Tibial nerve (tissue), 4 donors: ENCODE results near the gene NRN1L. TPM values are rescaled to one million over a fixed set of nuclear protein-coding genes. Genes with fewer than 3 reads are reported as not detected.
A peak's percentile ranks its signal among the peaks of the same experiment; 100 is the strongest.

ENCODE experiments used
- DNase-seq, 2 donors: peaks; one replicate each; pipeline ENCODE4 v3.0.0-alpha.2; 2019; ENCODE audit warnings: low spot score in 2 of 2
- H3K27ac ChIP-seq, 4 donors: fragments of 200-600 bp; sonication (generic) in 3 of 4; one replicate each; pipeline ENCODE4 v1.5.1; 2017 to 2019; ENCODE audit warnings: mild to moderate bottlenecking in 1 of 4
- H3K27me3 ChIP-seq, 2 donors: fragments of 200-600 bp; sonication (generic) in 1 of 2; one replicate each; pipeline versions ENCODE4 v1.5.1 to v1.6.0; 2017 to 2019
- H3K36me3 ChIP-seq, 3 donors: fragments of 200-600 bp; sonication (generic); one replicate each; pipeline ENCODE4 v1.5.1; 2018 to 2019
- H3K4me1 ChIP-seq, 4 donors: fragments of 200-600 bp; sonication (generic) in 3 of 4; one replicate each; pipeline ENCODE4 v1.5.1; 2017 to 2019
- H3K4me3 ChIP-seq, 4 donors: fragments of 200-600 bp; sonication (generic) in 3 of 4; one replicate each; pipeline ENCODE4 v1.5.1; 2017 to 2019; ENCODE audit warnings: mild to moderate bottlenecking in 1 of 4, moderate library complexity in 1 of 4
- H3K9me3 ChIP-seq, 4 donors: fragments of 200-600 bp; sonication (generic) in 3 of 4; one replicate each; pipeline ENCODE4 v1.5.1; 2017 to 2019
- EP300 ChIP-seq, 2 donors: sonication (generic); formaldehyde crosslinking; IDR thresholded peaks; one replicate each; pipeline ENCODE4 v1.6.1; 2017; ENCODE audit warnings: antibody characterized with exemption in 2 of 2, mild to moderate bottlenecking in 1 of 2
- POLR2A ChIP-seq, 2 donors: fragments of 450-650 bp; IDR thresholded peaks; one replicate each; pipeline ENCODE4 v1.6.1; 2017; ENCODE audit warnings: antibody characterized with exemption in 2 of 2, mild to moderate bottlenecking in 2 of 2, moderate library complexity in 2 of 2
- WGBS, 2 donors: methylation state at CpG; one replicate each; pipeline ENCODE4 v1.1.5; 2018; 5-methylcytosine and 5-hydroxymethylcytosine counted together
- total RNA-seq, 4 donors: library from RNA; depleted of rRNA; stranded (reverse); fragments of >200 nt; gene quantifications; one replicate each; pipeline ENCODE4 v1.1.0, GENCODE V29; 2016
- TF ChIP-seq, protein P1 (sequence below), 5 experiments: fragments of 200-600 bp in 3 of 5; fragments of 450-650 bp in 2 of 5; sonication (generic) in 3 of 5; IDR thresholded peaks; one replicate each; pipeline ENCODE4 v1.5.1; 2016 to 2019; ENCODE audit warnings: antibody characterized with exemption in 5 of 5, mild to moderate bottlenecking in 3 of 5, moderate library complexity in 2 of 5

Gene NRN1L
- total RNA-seq, 4 donors from 2014 or later = 2.0 to 15.1 (median 3.9) TPM

DNA sequence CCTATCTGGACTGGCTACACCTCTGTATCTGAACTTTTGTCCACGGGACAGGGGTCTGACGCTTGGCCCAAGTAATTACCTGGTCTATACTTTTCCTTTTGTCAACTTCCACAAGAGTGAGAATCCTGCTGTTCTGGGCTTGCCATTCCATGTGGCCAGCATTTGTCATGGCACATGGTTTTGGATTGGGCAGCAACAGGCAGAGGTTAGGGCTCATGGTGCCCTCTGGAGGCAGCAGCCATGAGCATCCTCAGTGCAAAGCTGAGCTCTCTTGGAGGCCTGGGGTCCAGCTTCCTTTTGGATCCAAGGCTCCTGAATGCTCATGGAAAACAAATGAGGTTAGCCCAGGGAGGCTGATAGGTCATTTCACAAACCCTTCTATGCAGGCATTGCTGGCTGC is 19.4 kb upstream of the NRN1L start:
- H3K9me3 ChIP-seq = no peaks in the 10 kb centered on the region
- peaks cover 0 to 56% (median 0%) of the 10 kb centered on the region in 3 donors for H3K36me3 ChIP-seq
- TF ChIP-seq, protein P1, sequence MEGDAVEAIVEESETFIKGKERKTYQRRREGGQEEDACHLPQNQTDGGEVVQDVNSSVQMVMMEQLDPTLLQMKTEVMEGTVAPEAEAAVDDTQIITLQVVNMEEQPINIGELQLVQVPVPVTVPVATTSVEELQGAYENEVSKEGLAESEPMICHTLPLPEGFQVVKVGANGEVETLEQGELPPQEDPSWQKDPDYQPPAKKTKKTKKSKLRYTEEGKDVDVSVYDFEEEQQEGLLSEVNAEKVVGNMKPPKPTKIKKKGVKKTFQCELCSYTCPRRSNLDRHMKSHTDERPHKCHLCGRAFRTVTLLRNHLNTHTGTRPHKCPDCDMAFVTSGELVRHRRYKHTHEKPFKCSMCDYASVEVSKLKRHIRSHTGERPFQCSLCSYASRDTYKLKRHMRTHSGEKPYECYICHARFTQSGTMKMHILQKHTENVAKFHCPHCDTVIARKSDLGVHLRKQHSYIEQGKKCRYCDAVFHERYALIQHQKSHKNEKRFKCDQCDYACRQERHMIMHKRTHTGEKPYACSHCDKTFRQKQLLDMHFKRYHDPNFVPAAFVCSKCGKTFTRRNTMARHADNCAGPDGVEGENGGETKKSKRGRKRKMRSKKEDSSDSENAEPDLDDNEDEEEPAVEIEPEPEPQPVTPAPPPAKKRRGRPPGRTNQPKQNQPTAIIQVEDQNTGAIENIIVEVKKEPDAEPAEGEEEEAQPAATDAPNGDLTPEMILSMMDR (IDR thresholded peaks at IDR 0.05) = no peak
- no peak for TF ChIP-seq POLR2A (IDR thresholded peaks at IDR 0.05)
- H3K4me3 ChIP-seq = no peak overlapping the region
- H3K27me3 ChIP-seq = no peaks in the 10 kb centered on the region
- peaks cover 0 to 50% (median 17%) of the 10 kb centered on the region in 4 donors for H3K4me1 ChIP-seq
- no peak for DNase-seq
- peak overlapping the region in 1 of 4 donors; percentile 26 for H3K27ac ChIP-seq
- 83 to 88% methylated on average over 2 of the region's 2 CpGs for WGBS, 2 donors

DNA sequence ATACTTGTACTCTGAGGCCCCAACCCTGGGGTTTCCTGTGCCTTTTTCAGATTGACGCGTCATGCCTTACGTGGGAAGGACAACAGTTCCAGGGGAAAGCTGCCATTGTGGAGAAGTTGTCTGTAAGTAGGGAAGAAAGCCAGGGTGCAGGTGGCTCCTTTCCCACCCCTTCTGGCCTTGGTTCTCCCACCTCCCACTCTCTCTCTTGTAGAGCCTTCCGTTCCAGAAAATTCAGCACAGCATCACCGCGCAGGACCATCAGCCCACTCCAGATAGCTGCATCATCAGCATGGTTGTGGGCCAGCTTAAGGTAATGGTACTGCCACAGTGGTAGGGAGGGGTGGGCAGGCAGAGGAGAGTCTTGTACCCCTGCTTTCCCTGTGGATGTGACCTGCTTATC is 16.4 kb upstream of the NRN1L start:
- TF ChIP-seq, protein P1 (IDR thresholded peaks at IDR 0.05) = no peak
- TF ChIP-seq POLR2A (IDR thresholded peaks at IDR 0.05) (no peak), EP300 (IDR thresholded peaks at IDR 0.05) (no peak)
- no peak for DNase-seq
- no peaks in the 10 kb centered on the region for H3K9me3 ChIP-seq
- no peak overlapping the region for H3K27ac ChIP-seq
- H3K4me1 ChIP-seq = peaks cover 0 to 32% (median 11%) of the 10 kb centered on the region in 4 donors
- peaks cover 0 to 70% (median 0%) of the 10 kb centered on the region in 3 donors for H3K36me3 ChIP-seq
- no peak overlapping the region for H3K4me3 ChIP-seq
- 83 to 95% methylated on average over 6 of the region's 6 CpGs for WGBS, 2 donors
- H3K27me3 ChIP-seq = no peaks in the 10 kb centered on the region

DNA sequence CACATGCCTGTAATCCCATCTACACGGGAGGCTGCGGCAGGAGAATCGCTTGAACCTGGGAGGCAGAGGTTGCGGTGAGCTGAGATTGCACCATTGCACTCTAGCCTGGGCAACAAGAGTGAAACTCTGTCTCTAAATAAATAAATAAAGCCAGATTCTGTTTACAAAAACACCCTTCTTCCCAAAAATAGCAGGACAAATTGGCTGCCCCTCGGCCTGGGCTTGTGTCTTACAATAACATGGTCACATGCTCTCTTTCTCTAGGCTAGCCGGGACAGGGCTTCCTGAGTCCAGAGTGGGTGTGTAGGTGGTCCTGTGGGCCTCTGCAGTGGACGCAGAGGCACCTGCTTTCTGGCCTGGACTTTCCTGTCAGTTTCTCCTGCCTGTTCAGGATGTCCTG is 15.0 kb upstream of the NRN1L start:
- 73 to 77% methylated on average over 7 of the region's 7 CpGs for WGBS, 2 donors
- no peak overlapping the region for H3K27ac ChIP-seq
- H3K4me1 ChIP-seq = peaks cover 0 to 31% (median 16%) of the 10 kb centered on the region in 4 donors
- no peak overlapping the region for H3K4me3 ChIP-seq
- no peak for DNase-seq
- H3K36me3 ChIP-seq = peaks cover 0 to 70% (median 0%) of the 10 kb centered on the region in 3 donors
- TF ChIP-seq POLR2A (IDR thresholded peaks at IDR 0.05) (no peak), EP300 (IDR thresholded peaks at IDR 0.05) (no peak)
- TF ChIP-seq, protein P1 (IDR thresholded peaks at IDR 0.05) = no peak
- no peaks in the 10 kb centered on the region for H3K9me3 ChIP-seq
- H3K27me3 ChIP-seq = no peaks in the 10 kb centered on the region

DNA sequence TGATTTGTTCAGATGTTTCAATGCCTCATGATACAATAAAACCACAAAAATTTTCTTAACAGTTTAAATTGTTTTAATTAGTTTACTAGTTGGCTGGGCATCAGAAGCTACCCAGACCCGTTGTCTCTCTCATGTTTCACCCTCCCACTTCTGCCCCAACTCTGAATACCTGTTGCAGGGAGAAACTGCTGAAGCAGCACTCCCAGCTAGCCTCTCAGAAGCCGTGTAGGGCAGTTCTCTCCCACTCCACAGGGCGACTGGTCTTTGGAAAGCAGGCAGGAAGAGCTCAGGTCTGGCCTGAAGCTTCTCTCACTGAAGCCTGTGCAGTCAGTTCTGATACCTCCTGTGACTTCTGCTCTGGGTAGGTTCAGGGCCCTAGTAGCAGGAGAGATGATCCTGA is 13.4 kb upstream of the NRN1L start:
- Histone ChIP-seq H3K36me3 (peaks cover 0 to 62% (median 0%) of the 10 kb centered on the region in 3 donors), H3K27ac (no peak overlapping the region), H3K4me1 (peaks cover 0 to 39% (median 22%) of the 10 kb centered on the region in 4 donors), H3K27me3 (no peaks in the 10 kb centered on the region), H3K4me3 (no peak overlapping the region), H3K9me3 (no peaks in the 10 kb centered on the region)
- DNase-seq = no peak
- WGBS, 2 donors = 52 to 71% methylated on average over 3 of the region's 3 CpGs
- TF ChIP-seq, protein P1 (IDR thresholded peaks at IDR 0.05) = no peak
- no peak for TF ChIP-seq POLR2A (IDR thresholded peaks at IDR 0.05)
- no peak for TF ChIP-seq EP300 (IDR thresholded peaks at IDR 0.05)

DNA sequence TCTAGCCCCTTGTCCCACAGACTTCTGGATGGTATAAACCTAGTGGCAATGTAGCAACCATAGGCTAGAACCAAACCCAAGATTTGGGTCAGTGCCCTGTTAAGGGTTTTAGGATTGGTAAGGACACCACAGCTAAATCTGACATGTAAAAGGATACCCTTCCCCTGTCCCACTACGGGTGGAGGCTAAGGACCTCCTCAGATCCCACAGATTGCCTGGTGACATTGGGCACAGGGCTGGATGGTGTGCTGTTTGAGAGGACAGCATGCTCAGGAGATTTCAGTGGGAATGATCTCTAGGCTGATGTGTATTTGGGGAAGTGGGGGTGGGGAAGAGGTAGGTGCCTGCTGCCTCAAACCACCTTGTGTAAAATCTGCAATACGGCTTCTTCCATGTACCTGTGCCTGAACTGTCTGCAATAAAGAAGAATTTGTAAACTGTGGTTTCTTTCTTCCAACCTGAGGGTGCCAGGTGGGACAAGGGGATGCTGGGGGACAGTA is 12.5 kb upstream of the NRN1L start:
- WGBS, 2 donors = 59 to 60% methylated on average over 2 of the region's 2 CpGs
- no peaks in the 10 kb centered on the region for H3K9me3 ChIP-seq
- peaks cover 0 to 44% (median 22%) of the 10 kb centered on the region in 4 donors for H3K4me1 ChIP-seq
- peaks cover 0 to 62% (median 0%) of the 10 kb centered on the region in 3 donors for H3K36me3 ChIP-seq
- no peak for DNase-seq
- H3K27me3 ChIP-seq = no peaks in the 10 kb centered on the region
- peak overlapping the region in 2 of 4 donors; percentile 80 to 90 for H3K4me3 ChIP-seq
- no peak for TF ChIP-seq EP300 (IDR thresholded peaks at IDR 0.05)
- TF ChIP-seq, protein P1 (IDR thresholded peaks at IDR 0.05) = no peak
- TF ChIP-seq POLR2A (IDR thresholded peaks at IDR 0.05) = no peak
- peak overlapping the region; percentile 4 to 90 (median 80) for H3K27ac ChIP-seq
